Smooth muscle cell (in vitro differentiated cells): ENCODE data around the gene TNS3. TPM values are rescaled to one million over a fixed set of nuclear protein-coding genes. Genes with fewer than 3 reads are reported as not detected.

ENCODE experiments used
- DNase-seq: peaks from one replicate; lab custom pipeline; 2025; ENCODE audit not compliant: unreplicated experiment; lab: John Stamatoyannopoulos, UW
- H2AFZ ChIP-seq: fragments of 200-600 bp; sonication (generic); 2 replicates; pipeline ENCODE4 v1.6.0; 2016; ENCODE audit warnings: antibody characterized with exemption, low read depth, mild to moderate bottlenecking
- H3F3A ChIP-seq: fragments of 200-600 bp; sonication (generic); 2 replicates; pipeline ENCODE4 v1.6.0; 2017; ENCODE audit warnings: antibody characterized with exemption, low read depth
- H3K27ac ChIP-seq: fragments of 200-600 bp; sonication (generic); 2 replicates; pipeline ENCODE4 v1.5.1; 2016; ENCODE audit warnings: low read depth, mild to moderate bottlenecking
- H3K27me3 ChIP-seq: fragments of 200-600 bp; sonication (generic); 2 replicates; pipeline ENCODE4 v1.6.1; 2016; ENCODE audit warnings: low read depth, mild to moderate bottlenecking
- H3K36me3 ChIP-seq: fragments of 200-600 bp; sonication (generic); 2 replicates; pipeline ENCODE4 v1.5.1; 2016; ENCODE audit warnings: low read depth
- H3K4me1 ChIP-seq: fragments of 200-600 bp; sonication (generic); 2 replicates; pipeline ENCODE4 v1.5.1; 2016; ENCODE audit warnings: low read depth
- H3K4me2 ChIP-seq: fragments of 200-600 bp; sonication (generic); 2 replicates; pipeline ENCODE4 v1.6.0; 2016; ENCODE audit warnings: mild to moderate bottlenecking
- H3K4me3 ChIP-seq: fragments of 200-600 bp; sonication (generic); 2 replicates; pipeline ENCODE4 v1.5.1; 2016; ENCODE audit warnings: mild to moderate bottlenecking
- H3K79me2 ChIP-seq: fragments of 200-600 bp; sonication (generic); 2 replicates; pipeline ENCODE4 v1.6.0; 2016; ENCODE audit warnings: low read depth, mild to moderate bottlenecking
- H3K9ac ChIP-seq: fragments of 200-600 bp; sonication (generic); 2 replicates; pipeline ENCODE4 v1.6.0; 2016; ENCODE audit warnings: low read depth
- H3K9me3 ChIP-seq: fragments of 200-600 bp; sonication (generic); replicated peaks from 2 replicates; pipeline ENCODE4 v1.5.1; 2016; ENCODE audit warnings: low read depth
- H4K20me1 ChIP-seq: fragments of 200-600 bp; sonication (generic); 2 replicates; pipeline ENCODE4 v1.6.0; 2016; ENCODE audit warnings: low read depth
- WGBS: methylation state at CpG from one replicate; pipeline ENCODE4 v1.1.7; 2016; ENCODE audit warnings: low lambda C conversion rate; 5-methylcytosine and 5-hydroxymethylcytosine counted together
- polyA plus RNA-seq: library from polyadenylated mRNA; unstranded; fragments of >200 nt; fragmentation: Nextera tagmentation; extraction: Ambion mirVana; gene quantifications from 2 replicates; pipeline ENCODE4 v1.2.1, GENCODE V29; 2016
- total RNA-seq: library from RNA; depleted of rRNA; stranded (reverse); fragments of >200 nt; gene quantifications from 2 replicates; pipeline ENCODE4 v1.2.3, GENCODE V29; 2014
- TF ChIP-seq, protein P1 (sequence below): fragments of 200-600 bp; sonication (generic); IDR thresholded peaks from 2 replicates; pipeline ENCODE4 v1.5.1; 2017; ENCODE audit warnings: borderline replicate concordance, mild to moderate bottlenecking, antibody characterized with exemption; ENCODE audit not compliant: insufficient read depth, poor library complexity, severe bottlenecking

TNS3 gene
- total and polyA plus RNA-seq, 2 experiments from 2014 or later: 32.6 to 50.5 TPM

- H3K4me3 ChIP-seq: no peak overlapping the region
- TF ChIP-seq, protein P1, sequence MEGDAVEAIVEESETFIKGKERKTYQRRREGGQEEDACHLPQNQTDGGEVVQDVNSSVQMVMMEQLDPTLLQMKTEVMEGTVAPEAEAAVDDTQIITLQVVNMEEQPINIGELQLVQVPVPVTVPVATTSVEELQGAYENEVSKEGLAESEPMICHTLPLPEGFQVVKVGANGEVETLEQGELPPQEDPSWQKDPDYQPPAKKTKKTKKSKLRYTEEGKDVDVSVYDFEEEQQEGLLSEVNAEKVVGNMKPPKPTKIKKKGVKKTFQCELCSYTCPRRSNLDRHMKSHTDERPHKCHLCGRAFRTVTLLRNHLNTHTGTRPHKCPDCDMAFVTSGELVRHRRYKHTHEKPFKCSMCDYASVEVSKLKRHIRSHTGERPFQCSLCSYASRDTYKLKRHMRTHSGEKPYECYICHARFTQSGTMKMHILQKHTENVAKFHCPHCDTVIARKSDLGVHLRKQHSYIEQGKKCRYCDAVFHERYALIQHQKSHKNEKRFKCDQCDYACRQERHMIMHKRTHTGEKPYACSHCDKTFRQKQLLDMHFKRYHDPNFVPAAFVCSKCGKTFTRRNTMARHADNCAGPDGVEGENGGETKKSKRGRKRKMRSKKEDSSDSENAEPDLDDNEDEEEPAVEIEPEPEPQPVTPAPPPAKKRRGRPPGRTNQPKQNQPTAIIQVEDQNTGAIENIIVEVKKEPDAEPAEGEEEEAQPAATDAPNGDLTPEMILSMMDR: no peak
- H3K79me2 ChIP-seq: peaks cover 9% of the 10 kb centered on the region
- no peaks in the 10 kb centered on the region for H3K27me3 ChIP-seq
- peaks cover 63% of the 10 kb centered on the region for H4K20me1 ChIP-seq
- H2AFZ ChIP-seq: no peak overlapping the region
- no peak for DNase-seq
- 97% methylated on average over 2 of the region's 2 CpGs for WGBS
- H3K9ac ChIP-seq: no peak overlapping the region
- H3F3A ChIP-seq: no peaks in the 10 kb centered on the region
- no peaks in the 10 kb centered on the region for H3K9me3 ChIP-seq
- no peak overlapping the region for H3K4me2 ChIP-seq
- H3K27ac ChIP-seq: no peak overlapping the region
- H3K36me3 ChIP-seq: no peaks in the 10 kb centered on the region
- no peaks in the 10 kb centered on the region for H3K4me1 ChIP-seq
These were observed 181.9 kb downstream of the TNS3 start for GRCh38 chr7:47400001-47400400.

DNA sequence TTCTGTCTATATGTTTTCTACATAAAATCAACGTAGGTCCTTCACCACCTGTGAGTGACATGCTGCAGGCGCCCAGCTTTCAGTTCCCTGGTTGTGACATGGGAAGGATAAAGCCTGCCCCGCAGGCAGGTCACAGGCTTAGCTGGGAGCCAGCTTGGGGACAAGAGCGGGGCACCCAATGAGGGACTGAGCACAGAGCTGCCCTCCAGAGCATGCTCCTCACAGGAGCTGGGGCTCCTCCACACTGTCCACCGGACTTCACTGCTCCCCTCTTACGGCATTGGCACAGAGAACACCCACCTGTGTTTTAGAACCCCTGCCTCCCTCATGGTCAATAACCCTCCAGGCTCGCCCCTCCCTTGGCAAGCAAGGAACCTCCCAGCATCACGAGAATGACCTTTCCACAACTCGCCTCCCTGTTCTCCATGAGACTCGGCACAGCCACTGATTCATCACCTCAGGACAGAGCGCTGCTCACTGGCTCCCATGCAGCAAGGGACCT is 187.1 kb downstream of the TNS3 start:
- Histone ChIP-seq H2AFZ (no peak overlapping the region), H3K4me3 (no peak overlapping the region), H3K27me3 (no peaks in the 10 kb centered on the region), H3K4me2 (no peak overlapping the region), H3K9ac (no peak overlapping the region), H3K36me3 (no peaks in the 10 kb centered on the region), H3K4me1 (no peaks in the 10 kb centered on the region), H3K27ac (no peak overlapping the region), H3K9me3 (no peaks in the 10 kb centered on the region), H3K79me2 (peaks cover 9% of the 10 kb centered on the region), H3F3A (no peaks in the 10 kb centered on the region), H4K20me1 (peaks cover 76% of the 10 kb centered on the region)
- DNase-seq: no peak
- 93% methylated on average over 11 of the region's 11 CpGs for WGBS
- TF ChIP-seq, protein P1: no peak

- H3K4me3 ChIP-seq: no peak overlapping the region
- H3F3A ChIP-seq: no peaks in the 10 kb centered on the region
- no peak overlapping the region for H2AFZ ChIP-seq
- H3K27ac ChIP-seq: no peak overlapping the region
- TF ChIP-seq, protein P1: no peak
- no peaks in the 10 kb centered on the region for H3K4me1 ChIP-seq
- H4K20me1 ChIP-seq: peaks cover 81% of the 10 kb centered on the region
- no peak overlapping the region for H3K9ac ChIP-seq
- DNase-seq: no peak
- H3K4me2 ChIP-seq: no peak overlapping the region
- H3K36me3 ChIP-seq: no peaks in the 10 kb centered on the region
- WGBS: 89% methylated on average over 6 of the region's 6 CpGs
- no peaks in the 10 kb centered on the region for H3K9me3 ChIP-seq
- no peaks in the 10 kb centered on the region for H3K27me3 ChIP-seq
- H3K79me2 ChIP-seq: peaks cover 9% of the 10 kb centered on the region
These were observed 187.7 kb downstream of the TNS3 start for GRCh38 chr7:47394216-47394615.

- Histone ChIP-seq H4K20me1 (peaks cover 76% of the 10 kb centered on the region), H3K27me3 (no peaks in the 10 kb centered on the region), H3K27ac (no peak overlapping the region), H3K4me3 (no peak overlapping the region), H3K36me3 (no peaks in the 10 kb centered on the region), H3K4me1 (no peaks in the 10 kb centered on the region), H3F3A (no peaks in the 10 kb centered on the region), H3K9me3 (no peaks in the 10 kb centered on the region), H3K9ac (no peak overlapping the region), H3K4me2 (no peak overlapping the region), H2AFZ (no peak overlapping the region), H3K79me2 (peaks cover 6% of the 10 kb centered on the region)
- DNase-seq: no peak
- 90% methylated on average over 7 of the region's 7 CpGs for WGBS
- TF ChIP-seq, protein P1: no peak
These were observed 188.5 kb downstream of the TNS3 start for GRCh38 chr7:47393406-47393805.
